ENCODE data around the gene TRIM44. TPM values are rescaled to one million over a fixed set of nuclear protein-coding genes. Genes with fewer than 3 reads are reported as not detected.

TRIM44 gene
- total RNA-seq, 4 donors from 2014 or later = 6.8 to 32.0 (median 13.5) TPM

DNA sequence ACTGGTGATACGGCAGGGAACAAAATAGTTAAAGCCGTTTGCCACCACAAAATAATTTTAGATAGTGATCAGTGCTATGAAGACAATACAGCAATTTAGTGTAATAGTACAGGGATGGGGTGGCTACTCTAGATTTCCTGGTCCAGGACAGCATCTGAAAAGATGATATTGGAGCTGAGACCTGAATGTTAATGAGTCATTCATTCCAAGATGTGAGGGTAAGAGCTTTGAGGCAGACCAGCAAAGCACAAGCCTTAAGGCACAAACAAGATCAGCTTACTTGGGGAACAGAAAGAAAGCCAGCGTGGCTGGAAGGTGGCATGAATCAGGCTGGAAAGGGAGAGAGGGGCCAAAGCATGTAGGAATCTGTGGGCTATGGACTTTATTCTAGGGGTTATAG, 132.3 kb downstream of the TRIM44 start:
- Histone ChIP-seq H3K4me1 (peaks cover 0 to 22% (median 0%) of the 10 kb centered on the region in 3 donors), H3K27ac (no peak overlapping the region), H3K9me3 (no peaks in the 10 kb centered on the region), H3K27me3 (no peaks in the 10 kb centered on the region), H3K4me3 (no peak overlapping the region), H3K36me3 (no peaks in the 10 kb centered on the region)
- 73 to 82% methylated on average over 3 of the region's 3 CpGs for WGBS, 2 donors
- TF ChIP-seq POLR2A (IDR thresholded peaks at IDR 0.05) = no peak
- TF ChIP-seq, protein P1, sequence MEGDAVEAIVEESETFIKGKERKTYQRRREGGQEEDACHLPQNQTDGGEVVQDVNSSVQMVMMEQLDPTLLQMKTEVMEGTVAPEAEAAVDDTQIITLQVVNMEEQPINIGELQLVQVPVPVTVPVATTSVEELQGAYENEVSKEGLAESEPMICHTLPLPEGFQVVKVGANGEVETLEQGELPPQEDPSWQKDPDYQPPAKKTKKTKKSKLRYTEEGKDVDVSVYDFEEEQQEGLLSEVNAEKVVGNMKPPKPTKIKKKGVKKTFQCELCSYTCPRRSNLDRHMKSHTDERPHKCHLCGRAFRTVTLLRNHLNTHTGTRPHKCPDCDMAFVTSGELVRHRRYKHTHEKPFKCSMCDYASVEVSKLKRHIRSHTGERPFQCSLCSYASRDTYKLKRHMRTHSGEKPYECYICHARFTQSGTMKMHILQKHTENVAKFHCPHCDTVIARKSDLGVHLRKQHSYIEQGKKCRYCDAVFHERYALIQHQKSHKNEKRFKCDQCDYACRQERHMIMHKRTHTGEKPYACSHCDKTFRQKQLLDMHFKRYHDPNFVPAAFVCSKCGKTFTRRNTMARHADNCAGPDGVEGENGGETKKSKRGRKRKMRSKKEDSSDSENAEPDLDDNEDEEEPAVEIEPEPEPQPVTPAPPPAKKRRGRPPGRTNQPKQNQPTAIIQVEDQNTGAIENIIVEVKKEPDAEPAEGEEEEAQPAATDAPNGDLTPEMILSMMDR (IDR thresholded peaks at IDR 0.05) = no peak
- intact Hi-C loops (cut with DNase I) = no loop called here
- no peak for DNase-seq

- WGBS, 2 donors = 29 to 30% methylated on average over 3 of the region's 3 CpGs
These were observed 134.0 kb downstream of the TRIM44 start for GRCh38 chr11:35796562-35796961.

GRCh38 chr11:35798423-35798822, 135.8 kb downstream of the TRIM44 start:
- DNase-seq = no peak
- H3K36me3 ChIP-seq = no peaks in the 10 kb centered on the region
- H3K27ac ChIP-seq = peak overlapping the region in 1 of 4 donors; percentile 25
- no peaks in the 10 kb centered on the region for H3K9me3 ChIP-seq
- H3K4me3 ChIP-seq = no peak overlapping the region
- intact Hi-C loops (cut with DNase I) = no loop called here
- TF ChIP-seq POLR2A (IDR thresholded peaks at IDR 0.05) = no peak
- TF ChIP-seq, protein P1 (IDR thresholded peaks at IDR 0.05) = no peak
- peaks cover 0 to 51% (median 0%) of the 10 kb centered on the region in 3 donors for H3K4me1 ChIP-seq
- no peaks in the 10 kb centered on the region for H3K27me3 ChIP-seq

More at GRCh38 chr11:35796562-35796961, 134.0 kb downstream of the TRIM44 start:
- Histone ChIP-seq H3K4me1 (peaks cover 0 to 34% (median 0%) of the 10 kb centered on the region in 3 donors), H3K9me3 (no peaks in the 10 kb centered on the region), H3K27me3 (no peaks in the 10 kb centered on the region), H3K27ac (no peak overlapping the region), H3K36me3 (no peaks in the 10 kb centered on the region), H3K4me3 (no peak overlapping the region)
- no peak for DNase-seq
- intact Hi-C loops (cut with DNase I) = no loop called here
- no peak for TF ChIP-seq POLR2A (IDR thresholded peaks at IDR 0.05)
- TF ChIP-seq, protein P1 (IDR thresholded peaks at IDR 0.05) = no peak

DNA sequence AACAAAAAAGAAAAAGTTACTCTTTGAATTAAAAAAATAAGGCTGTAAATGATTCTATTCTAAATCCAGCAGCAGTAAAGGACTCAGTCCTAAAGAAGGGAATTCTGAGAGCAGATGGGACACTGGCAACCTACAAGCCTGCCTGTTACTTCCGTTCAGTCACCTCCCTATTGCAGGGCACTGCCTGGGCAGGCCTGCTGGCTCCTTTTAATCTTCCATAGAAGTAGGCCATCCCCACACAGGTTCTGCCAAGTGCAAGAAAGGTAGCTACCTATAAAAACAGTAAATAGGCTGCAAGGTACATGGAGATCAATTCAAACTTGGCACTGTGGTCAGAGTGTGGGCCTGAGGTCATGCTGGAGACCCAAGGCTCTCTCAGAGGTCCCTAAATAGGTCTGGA, 136.4 kb downstream of the TRIM44 start:
- WGBS, 2 donors = 38 to 65% methylated on average over 1 of the region's 1 CpG
- no peak for DNase-seq
- peak overlapping the region in 1 of 4 donors; percentile 26 for H3K27ac ChIP-seq
- no peaks in the 10 kb centered on the region for H3K36me3 ChIP-seq
- intact Hi-C loops (cut with DNase I) = no loop called here
- H3K27me3 ChIP-seq = no peaks in the 10 kb centered on the region
- H3K9me3 ChIP-seq = no peaks in the 10 kb centered on the region
- TF ChIP-seq, protein P1 (IDR thresholded peaks at IDR 0.05) = no peak
- H3K4me1 ChIP-seq = peaks cover 0 to 54% (median 0%) of the 10 kb centered on the region in 3 donors
- H3K4me3 ChIP-seq = no peak overlapping the region

GRCh38 chr11:35799655-35800054, 137.1 kb downstream of the TRIM44 start:
- Histone ChIP-seq H3K4me3 (no peak overlapping the region), H3K36me3 (no peaks in the 10 kb centered on the region), H3K9me3 (no peaks in the 10 kb centered on the region), H3K27ac (peak overlapping the region in 1 of 4 donors; percentile 26), H3K4me1 (peaks cover 0 to 60% (median 4%) of the 10 kb centered on the region in 3 donors), H3K27me3 (no peaks in the 10 kb centered on the region)
- no peak for TF ChIP-seq POLR2A (IDR thresholded peaks at IDR 0.05)
- TF ChIP-seq, protein P1 (IDR thresholded peaks at IDR 0.05) = peak in 1 of 6 experiments; percentile 23
- no peak for DNase-seq
- intact Hi-C loops (cut with DNase I) = no loop called here
- WGBS, 2 donors = 81 to 85% methylated on average over 3 of the region's 3 CpGs

Measured in esophagus squamous epithelium (tissue), 5 donors.